Measurements from ENCODE around the gene NANOGP8.
"Not testable (repeated sequence)": the region's sequence is repeated elsewhere in the genome, so short reads cannot be mapped to it uniquely, and the experiment has no call there.

The NANOGP8 gene

GRCh38 chr15:35085176-35085919 is at the start of gene NANOGP8:
Gene NANOGP8, minus strand, starts transcription at chr15:35085295. Its CDS starts 185 bp downstream, at chr15:35085110.
- DNase-seq (ENCODE audit: low spot score): not testable (repeated sequence)

- DNase-seq (ENCODE audit: low spot score): no peak
Observed at GRCh38 chr15:35134299-35134698, 49.2 kb upstream of the NANOGP8 start.

GRCh38 chr15:35130245-35130644 is 45.1 kb upstream of the NANOGP8 start:
- DNase-seq (ENCODE audit: low spot score): no peak

- DNase-seq (ENCODE audit: low spot score): peak; percentile 83
Observed at GRCh38 chr15:35129361-35129760, 44.3 kb upstream of the NANOGP8 start.

- DNase-seq (ENCODE audit: low spot score): no peak
Observed at GRCh38 chr15:35127717-35128116, 42.6 kb upstream of the NANOGP8 start.

- no peak for DNase-seq (ENCODE audit: low spot score)
Observed at GRCh38 chr15:35126236-35126635, 41.1 kb upstream of the NANOGP8 start.

- no peak for DNase-seq (ENCODE audit: low spot score)
Observed at GRCh38 chr15:35123743-35124142, 38.6 kb upstream of the NANOGP8 start.

- DNase-seq (ENCODE audit: low spot score): no peak
Observed at GRCh38 chr15:35121611-35122359, 36.7 kb upstream of the NANOGP8 start.

GRCh38 chr15:35120173-35120572 is 35.1 kb upstream of the NANOGP8 start:
- DNase-seq (ENCODE audit: low spot score): no peak

- DNase-seq (ENCODE audit: low spot score): no peak
Observed at GRCh38 chr15:35118960-35119359, 33.9 kb upstream of the NANOGP8 start.

- no peak for DNase-seq (ENCODE audit: low spot score)
Observed at GRCh38 chr15:35117543-35118265, 32.6 kb upstream of the NANOGP8 start.

- DNase-seq (ENCODE audit: low spot score): no peak
Observed at GRCh38 chr15:35115155-35115725, 30.1 kb upstream of the NANOGP8 start.

- DNase-seq (ENCODE audit: low spot score): no peak
Observed at GRCh38 chr15:35112346-35112745, 27.3 kb upstream of the NANOGP8 start.

- no peak for DNase-seq (ENCODE audit: low spot score)
Observed at GRCh38 chr15:35111861-35112260, 26.8 kb upstream of the NANOGP8 start.

GRCh38 chr15:35108453-35108852 is 23.4 kb upstream of the NANOGP8 start:
- DNase-seq (ENCODE audit: low spot score): no peak

- DNase-seq (ENCODE audit: low spot score): no peak
Observed at GRCh38 chr15:35107561-35107960, 22.5 kb upstream of the NANOGP8 start.

GRCh38 chr15:35107122-35107521 is 22.0 kb upstream of the NANOGP8 start:
- no peak for DNase-seq (ENCODE audit: low spot score)

GRCh38 chr15:35104526-35105147 is 19.5 kb upstream of the NANOGP8 start:
- no peak for DNase-seq (ENCODE audit: low spot score)

GRCh38 chr15:35102186-35102585 is 17.1 kb upstream of the NANOGP8 start:
- no peak for DNase-seq (ENCODE audit: low spot score)

- no peak for DNase-seq (ENCODE audit: low spot score)
Observed at GRCh38 chr15:35101335-35101734, 16.2 kb upstream of the NANOGP8 start.

- DNase-seq (ENCODE audit: low spot score): no peak
Observed at GRCh38 chr15:35098737-35099136, 13.6 kb upstream of the NANOGP8 start.

GRCh38 chr15:35095941-35096340 is 10.8 kb upstream of the NANOGP8 start:
- no peak for DNase-seq (ENCODE audit: low spot score)

Data from putamen (tissue), 1 donor.